Panc1 (cell line): ENCODE measurements around the gene HOXD9. TPM values are rescaled to one million over a fixed set of nuclear protein-coding genes. Genes with fewer than 3 reads are reported as not detected.

ENCODE experiments used
- ATAC-seq: fragments of 200-7000 bp; cut with Tn5 transposase; 2 replicates; pipeline ENCODE4 v1.9.1; 2020; ENCODE audit warnings: mild to moderate bottlenecking, moderate library complexity
- BruUV-seq: library from RNA; stranded (reverse); fragments of 400-500 nt; replicated peaks from 2 replicates; lab custom pipeline; 2021; lab: Mats Ljungman, UMichigan
- CTCF ChIA-PET: fragments of 300-600 bp; sonication (Branson Sonifier 250); formaldehyde crosslinking; loops from one replicate; lab custom pipeline; 2022; ENCODE audit warnings: antibody characterized with exemption; lab: Charles Lee
- POLR2A ChIA-PET: fragments of 300-600 bp; sonication (Branson Sonifier 250); formaldehyde crosslinking; loops from one replicate; lab custom pipeline; 2022; ENCODE audit warnings: antibody characterized with exemption; lab: Charles Lee
- DNase-seq: peaks from one replicate; pipeline ENCODE4 v3.0.0-alpha.2; 2010; ENCODE audit warnings: low read depth, low spot score
- H3K27ac ChIP-seq: 2 replicates; pipeline ENCODE4 v1.5.1; 2011; ENCODE audit warnings: mild to moderate bottlenecking, low read length, inconsistent platforms
- H3K27me3 ChIP-seq: fragments of 200-500 bp; sonication (Bioruptor generic); 2 replicates; pipeline ENCODE4 v1.6.0; 2014; ENCODE audit warnings: low read length, inconsistent platforms; ENCODE audit not compliant: control insufficient read depth, insufficient read depth
- H3K36me3 ChIP-seq: fragments of 200-500 bp; sonication (Bioruptor generic); 2 replicates; pipeline ENCODE4 v1.5.1; 2014; ENCODE audit warnings: inconsistent platforms, mild to moderate bottlenecking, low read length, moderate library complexity; ENCODE audit not compliant: control insufficient read depth, insufficient read depth
- H3K4me1 ChIP-seq: 2 replicates; pipeline ENCODE4 v1.5.1; 2011; ENCODE audit warnings: inconsistent platforms, mild to moderate bottlenecking, low read length, moderate library complexity; ENCODE audit not compliant: control insufficient read depth, insufficient read depth
- H3K4me3 ChIP-seq, 2 experiments: 2 replicates each; pipeline ENCODE4 v1.5.1; 2011 to 2012; ENCODE audit warnings: low read depth in 2 of 2, low read length in 2 of 2, mild to moderate bottlenecking in 2 of 2, inconsistent platforms in 1 of 2, moderate library complexity in 1 of 2
- H3K9me3 ChIP-seq: fragments of 200-500 bp; sonication (Bioruptor generic); 2 replicates; pipeline ENCODE4 v1.5.1; 2014; ENCODE audit warnings: low read depth, mild to moderate bottlenecking, inconsistent platforms, low read length, moderate library complexity; ENCODE audit not compliant: control insufficient read depth, insufficient read depth
- CTCF ChIP-seq: fragments of 450-650 bp; IDR thresholded peaks from 2 replicates; pipeline ENCODE4 v1.5.1; 2017; ENCODE audit warnings: mild to moderate bottlenecking
- POLR2AphosphoS5 ChIP-seq: IDR thresholded peaks from 2 replicates; pipeline ENCODE4 v1.6.1; 2012; ENCODE audit warnings: mild to moderate bottlenecking, low read depth, low read length, moderate library complexity
- REST ChIP-seq, 2 experiments: IDR thresholded peaks; 2 replicates each; pipeline ENCODE4 v1.6.1; 2011 to 2012; ENCODE audit warnings: low read depth in 2 of 2, control low read depth in 1 of 2, low read length in 1 of 2, mild to moderate bottlenecking in 1 of 2, moderate library complexity in 1 of 2; ENCODE audit not compliant: insufficient read depth in 1 of 2
- SIN3A ChIP-seq: IDR thresholded peaks from 2 replicates; pipeline ENCODE4 v1.6.1; 2012; ENCODE audit warnings: low read depth, mild to moderate bottlenecking, low read length, moderate library complexity, borderline replicate concordance; ENCODE audit not compliant: insufficient read depth
- TCF7L2 ChIP-seq: IDR thresholded peaks from 2 replicates; pipeline ENCODE4 v1.6.1; 2011; ENCODE audit warnings: mild to moderate bottlenecking, low read depth, low read length, inconsistent platforms
- in situ Hi-C: cut with HindIII; loops from 2 replicates; pipeline ENCODE4 v1.10.0; 2016; ENCODE audit warnings: low sequenced_read_pairs, low pct_unique_long_range_greater_than_20kb
- intact Hi-C: fragments of 100-400 bp; cut with micrococcal nuclease; formaldehyde crosslinking; loops from one replicate; pipeline ENCODE4 v1.10.0; 2022; ENCODE audit not compliant: unreplicated experiment
- total RNA-seq: library from RNA; stranded (reverse); gene quantifications from one replicate; pipeline ENCODE4 v1.2.1, GENCODE V29; 2021; ENCODE audit not compliant: unreplicated experiment

Gene HOXD9
- total RNA-seq, 1 experiment from 2014 or later, result 0.15 TPM

GRCh38 chr2:176091329-176092258 is 30.9 kb upstream of the HOXD9 start:
- Histone ChIP-seq H3K4me1 (peaks cover 6% of the 10 kb centered on the region; the same call in 1 of the 2 replicates), H3K9me3 (no peaks in the 10 kb centered on the region), H3K4me3 (no peak overlapping the region), H3K27me3 (peaks cover 20% of the 10 kb centered on the region), H3K36me3 (no peaks in the 10 kb centered on the region), H3K27ac (no peak overlapping the region)
- ATAC-seq (no peak), DNase-seq (no peak)
- CTCF ChIA-PET, result no interaction called here
- no TSS peak for BruUV-seq
- intact Hi-C loops (no loop called here), in situ Hi-C loops (no loop called here)
- POLR2A ChIA-PET, result no interaction called here
- TF ChIP-seq REST (IDR thresholded peaks at IDR 0.05; ENCODE audit: insufficient read depth in 1 of 2, low read depth in 2 of 2, low read length in 1 of 2) (no peak), CTCF (no peak), POLR2AphosphoS5 (no peak)

- Histone ChIP-seq H3K4me1 (peaks cover 11% of the 10 kb centered on the region; the same call in 1 of the 2 replicates), H3K27me3 (peaks cover 17% of the 10 kb centered on the region), H3K4me3 (no peak within 1 kb of the TSS), H3K36me3 (no peaks in the 10 kb centered on the region), H3K9me3 (no peaks in the 10 kb centered on the region), H3K27ac (no peak within 1 kb of the TSS)
- intact Hi-C loops (no loop called here), in situ Hi-C loops (no loop called here)
- ATAC-seq (no peak), DNase-seq (no peak)
- BruUV-seq, result no TSS peak
- ChIA-PET CTCF (no interaction called here), POLR2A (no interaction called here)
- TF ChIP-seq REST (IDR thresholded peaks at IDR 0.05; ENCODE audit: insufficient read depth in 1 of 2, low read depth in 2 of 2, low read length in 1 of 2), result no peak
- TF ChIP-seq TCF7L2, result no peak
- no peak for TF ChIP-seq POLR2AphosphoS5
- TF ChIP-seq SIN3A, result no peak
- no peak for TF ChIP-seq CTCF
Observed at GRCh38 chr2:176092270-176093144, 30.0 kb upstream of the HOXD9 start, which contains the start of gene HOXD13. Gene HOXD13, plus strand, starts transcription at chr2:176092721. Its CDS starts 170 bp downstream, at chr2:176092891.
